Adipose tissue (tissue), 3 donors: Measurements from ENCODE around the gene MRPL10. TPM values are rescaled to one million over a fixed set of nuclear protein-coding genes. Genes with fewer than 3 reads are reported as not detected.

ENCODE experiments used
- H3K27ac ChIP-seq: one replicate; pipeline ENCODE4 v1.5.1; 2013; ENCODE audit warnings: low read depth, low read length
- WGBS, 3 donors: extraction: QIAGEN DNeasy Blood & Tissue Kit; methylation state at CpG; one replicate each; pipeline ENCODE4 v1.1.7; 2013; 5-methylcytosine and 5-hydroxymethylcytosine counted together
- polyA plus RNA-seq, 3 donors: library from polyadenylated mRNA; stranded (reverse); fragments of 200-250 nt; gene quantifications; one replicate each; pipeline ENCODE4 v1.2.3, GENCODE V29; 2013
- donor health status: healthy with polysubstance abuse.
- donor health status: Bipolar disorder and iron deficiency.
- donor health status: healthy.

MRPL10 gene
- polyA plus RNA-seq, 3 donors: 42.3 to 52.0 (median 44.2) TPM

GRCh38 chr17:47820033-47820789 lies 11.1 kb downstream of the MRPL10 start:
- 55 to 67% (median 57%) methylated on average over 12 of the region's 12 CpGs for WGBS, 3 donors
- H3K27ac ChIP-seq: no peak overlapping the region

DNA sequence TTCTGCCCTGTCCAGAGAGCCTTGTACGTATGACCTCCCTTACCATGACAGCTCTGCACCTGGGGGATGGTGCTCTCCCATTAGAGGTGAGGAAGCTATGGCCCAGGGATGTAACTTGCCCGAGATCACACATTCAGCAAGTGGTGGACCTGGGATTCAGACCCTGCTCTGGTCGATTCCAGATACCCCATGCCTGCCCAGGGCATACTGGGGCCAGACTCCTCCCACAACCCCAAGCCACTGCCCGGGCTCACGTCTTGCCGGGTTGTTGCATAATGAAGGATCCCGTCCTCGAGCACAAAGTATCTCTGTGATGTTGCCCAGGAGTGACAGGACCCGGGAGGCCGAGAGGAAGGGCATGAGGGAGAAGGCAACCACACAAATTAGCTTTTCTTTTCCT lies 11.9 kb downstream of the MRPL10 start:
- 69 to 83% (median 69%) methylated on average over 10 of the region's 10 CpGs for WGBS, 3 donors
- no peak overlapping the region for H3K27ac ChIP-seq

GRCh38 chr17:47818002-47818695 lies 13.2 kb downstream of the MRPL10 start:
- H3K27ac ChIP-seq: no peak overlapping the region
- WGBS, 3 donors: 90 to 92% (median 91%) methylated on average over 11 of the region's 11 CpGs

DNA sequence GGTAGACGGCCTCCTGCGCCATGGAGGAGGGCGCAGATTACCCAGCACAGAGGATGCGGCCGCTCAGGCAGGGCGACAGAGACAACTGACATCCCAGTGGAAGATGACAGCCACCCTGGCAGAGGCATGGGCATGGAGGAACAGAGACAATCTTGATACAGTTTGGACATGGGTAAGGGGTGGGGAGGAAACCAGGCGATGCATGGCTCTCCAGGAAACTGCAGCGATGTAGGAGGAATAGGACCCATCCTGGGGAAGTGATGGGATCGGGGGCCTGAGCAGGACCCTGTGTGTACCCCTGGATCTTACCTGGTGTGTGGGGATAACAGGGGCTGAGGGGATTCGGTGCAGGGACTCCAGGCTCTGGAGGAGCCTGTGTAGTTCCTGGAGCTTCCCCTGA lies 14.4 kb downstream of the MRPL10 start:
- H3K27ac ChIP-seq: no peak overlapping the region
- 96 to 97% (median 96%) methylated on average over 10 of the region's 10 CpGs for WGBS, 3 donors

DNA sequence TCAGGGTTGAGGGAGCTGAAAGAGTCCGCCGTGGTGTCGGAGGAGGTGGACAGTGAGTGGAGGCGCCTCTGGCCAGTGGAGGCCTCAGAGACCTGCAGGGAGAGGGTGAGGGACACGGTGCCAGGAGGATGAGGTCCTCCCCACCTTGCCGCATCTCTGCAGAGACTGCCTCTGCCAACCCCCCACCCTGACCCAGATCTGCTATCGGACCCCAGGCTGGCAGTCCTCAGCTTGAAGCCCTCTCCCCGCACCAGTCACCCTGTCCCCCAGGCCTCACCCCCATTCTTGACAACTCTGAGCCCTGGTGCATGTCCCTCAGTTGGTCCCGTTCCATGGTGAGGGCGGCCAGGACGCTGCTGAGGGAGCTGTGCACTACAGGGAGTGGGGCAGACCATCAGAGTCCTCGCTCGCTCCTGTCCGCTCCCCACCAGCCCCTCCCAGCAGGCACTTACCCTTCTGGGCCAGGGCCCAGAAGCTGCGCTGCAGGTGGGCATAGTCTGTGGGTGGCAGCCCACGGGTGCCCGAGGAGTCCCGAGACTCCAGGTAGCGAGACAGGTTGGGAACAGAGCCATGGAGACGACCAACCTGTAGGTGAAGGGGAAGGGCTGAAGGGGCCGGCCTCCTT lies 15.1 kb downstream of the MRPL10 start:
- 94 to 95% (median 94%) methylated on average over 21 of the region's 21 CpGs for WGBS, 3 donors
- H3K27ac ChIP-seq: no peak overlapping the region

- H3K27ac ChIP-seq: no peak overlapping the region
- WGBS, 3 donors: 92 to 93% (median 93%) methylated on average over 21 of the region's 21 CpGs
These were observed 16.0 kb downstream of the MRPL10 start for GRCh38 chr17:47815106-47815918.

DNA sequence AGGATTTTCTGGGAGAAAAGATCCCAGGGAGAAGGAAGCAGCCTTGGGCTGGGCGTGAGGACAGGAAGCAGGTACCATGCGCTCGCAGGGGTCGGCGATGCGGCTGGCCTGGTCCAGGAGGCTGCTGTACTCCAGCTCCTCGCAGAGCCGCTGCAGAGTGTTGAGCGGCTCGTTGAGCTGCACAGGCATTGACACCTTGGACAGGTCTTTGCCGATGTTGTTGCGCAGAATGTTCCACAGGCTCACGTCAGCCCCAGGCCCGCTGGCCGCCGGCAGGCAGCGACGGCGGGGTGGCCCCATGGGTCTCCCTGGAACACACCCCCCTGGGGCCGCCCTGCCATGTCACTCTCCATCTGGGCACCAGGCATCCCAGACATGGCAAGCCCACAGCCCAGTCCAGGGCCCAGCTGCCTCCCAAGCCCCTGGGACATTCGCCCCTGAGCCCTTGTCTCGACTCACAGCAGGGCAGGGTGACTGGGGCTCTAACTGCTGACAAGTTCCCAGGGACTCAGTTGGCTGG lies 17.8 kb downstream of the MRPL10 start:
- WGBS, 3 donors: 93 to 96% (median 95%) methylated on average over 22 of the region's 22 CpGs
- H3K27ac ChIP-seq: no peak overlapping the region

DNA sequence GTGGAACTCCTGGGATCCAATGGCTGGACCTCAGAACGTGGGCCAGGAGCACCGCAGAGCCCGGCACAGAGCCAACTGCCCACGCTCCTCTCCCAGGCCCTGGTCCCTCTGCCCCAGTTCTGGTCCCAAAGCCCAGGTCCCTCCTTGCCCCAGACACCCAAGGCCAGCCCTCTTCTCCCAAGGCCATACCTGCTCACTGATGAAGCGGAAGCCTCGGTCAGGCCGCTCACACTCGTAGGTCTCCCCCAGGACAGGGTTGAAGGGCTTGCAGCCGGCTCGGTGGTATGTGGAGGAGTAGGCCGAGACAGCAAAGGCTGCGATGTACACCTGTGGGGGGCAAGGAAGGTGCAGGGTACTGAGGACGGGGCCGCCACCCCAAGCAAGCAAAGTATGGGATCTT lies 18.3 kb downstream of the MRPL10 start:
- 88 to 96% (median 94%) methylated on average over 14 of the region's 14 CpGs for WGBS, 3 donors
- H3K27ac ChIP-seq: no peak overlapping the region

DNA sequence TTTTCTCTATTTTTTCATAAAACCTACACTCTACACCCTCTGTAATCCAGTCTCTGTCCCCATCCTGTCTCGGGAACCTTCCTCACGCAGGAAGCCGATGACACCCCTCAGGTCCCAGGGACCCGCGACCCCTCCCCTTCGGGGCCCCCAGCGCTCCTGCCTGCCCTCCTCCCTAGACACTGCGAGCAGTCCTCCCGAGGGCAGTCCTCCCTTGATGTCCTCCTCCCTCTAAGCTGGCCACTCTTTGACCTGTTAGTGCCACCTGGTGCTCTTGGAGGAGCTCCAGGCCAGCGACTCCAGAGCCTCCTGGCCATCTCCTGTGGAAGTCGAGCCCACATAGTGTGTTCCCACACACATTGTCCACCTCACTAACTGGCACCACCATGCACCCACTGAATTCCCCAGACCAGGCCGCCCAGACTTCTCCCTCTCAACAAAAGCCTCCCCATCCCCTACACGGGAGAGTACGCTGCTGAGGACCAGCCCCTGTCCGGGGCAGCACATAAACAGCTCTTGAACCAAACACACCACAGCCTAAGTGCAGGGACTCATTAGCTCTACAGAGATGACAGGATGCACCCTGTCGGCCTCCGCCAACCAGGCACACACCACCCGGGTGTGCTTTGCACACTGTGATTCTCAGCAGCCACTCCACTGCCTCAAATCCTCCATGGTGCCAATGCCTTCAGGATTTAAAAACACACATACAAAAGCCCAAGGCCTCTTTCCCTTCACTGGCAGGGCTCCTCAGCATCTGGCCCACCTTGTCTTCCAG lies 19.0 kb downstream of the MRPL10 start:
- WGBS, 3 donors: 73 to 88% (median 84%) methylated on average over 18 of the region's 18 CpGs

DNA sequence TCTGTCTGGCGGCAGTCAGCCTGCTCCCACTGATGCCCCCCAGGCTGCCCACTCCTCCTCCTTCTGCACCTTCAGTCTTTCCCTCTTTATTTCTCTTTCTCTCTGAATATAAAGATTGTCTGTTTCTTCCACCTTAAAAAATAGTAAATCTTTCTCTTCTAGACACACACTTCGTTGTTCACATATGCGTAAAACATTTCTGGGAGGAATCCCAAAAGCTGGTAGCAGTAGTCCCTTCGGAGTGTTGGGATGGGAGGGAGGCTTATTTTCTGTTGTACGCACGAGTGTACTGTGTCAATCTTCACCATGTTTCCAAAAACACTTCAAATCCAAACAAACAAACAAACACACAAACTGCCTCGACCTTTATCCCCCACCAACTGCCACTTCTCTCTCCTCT lies 19.6 kb downstream of the MRPL10 start:
- WGBS, 3 donors: 46 to 85% (median 71%) methylated on average over 7 of the region's 7 CpGs
- no peak overlapping the region for H3K27ac ChIP-seq

More for the DNA sequence above, 19.0 kb downstream of the MRPL10 start:
- H3K27ac ChIP-seq: no peak overlapping the region

- 33 to 74% (median 69%) methylated on average over 9 of the region's 9 CpGs for WGBS, 3 donors
- H3K27ac ChIP-seq: no peak overlapping the region
These were observed 20.3 kb downstream of the MRPL10 start for GRCh38 chr17:47810901-47811635.

DNA sequence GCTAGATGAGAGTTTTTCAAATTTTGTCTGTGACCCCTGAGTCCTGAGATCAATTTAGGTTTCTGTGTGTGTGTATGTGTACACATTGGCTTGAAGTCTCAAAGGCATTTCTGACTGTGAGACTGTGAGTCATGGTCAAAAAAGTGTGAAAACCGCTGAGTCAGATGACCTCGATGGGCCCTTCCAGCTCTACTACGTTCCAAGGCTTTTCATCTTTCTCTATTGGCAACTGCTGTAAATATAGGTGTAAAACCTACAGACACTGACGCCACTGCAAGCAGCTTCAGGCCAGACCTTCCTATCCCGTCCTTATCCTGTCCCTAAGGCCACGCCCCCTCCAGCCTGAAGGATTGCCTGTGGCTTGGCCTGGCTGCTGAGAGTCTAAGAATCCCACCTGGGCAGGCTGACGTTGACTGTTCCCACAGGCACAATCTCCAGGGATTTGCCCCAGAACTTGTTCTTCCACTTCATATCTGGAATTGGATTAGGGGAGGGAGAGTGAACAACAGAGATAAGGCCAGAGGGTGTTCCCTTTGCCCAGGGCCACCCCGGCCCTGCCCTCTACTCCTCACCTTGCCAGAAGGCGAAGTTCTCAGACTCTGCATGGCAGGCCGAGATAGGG lies 21.0 kb downstream of the MRPL10 start:
- 24 to 71% (median 66%) methylated on average over 10 of the region's 10 CpGs for WGBS, 3 donors
- H3K27ac ChIP-seq: no peak overlapping the region

DNA sequence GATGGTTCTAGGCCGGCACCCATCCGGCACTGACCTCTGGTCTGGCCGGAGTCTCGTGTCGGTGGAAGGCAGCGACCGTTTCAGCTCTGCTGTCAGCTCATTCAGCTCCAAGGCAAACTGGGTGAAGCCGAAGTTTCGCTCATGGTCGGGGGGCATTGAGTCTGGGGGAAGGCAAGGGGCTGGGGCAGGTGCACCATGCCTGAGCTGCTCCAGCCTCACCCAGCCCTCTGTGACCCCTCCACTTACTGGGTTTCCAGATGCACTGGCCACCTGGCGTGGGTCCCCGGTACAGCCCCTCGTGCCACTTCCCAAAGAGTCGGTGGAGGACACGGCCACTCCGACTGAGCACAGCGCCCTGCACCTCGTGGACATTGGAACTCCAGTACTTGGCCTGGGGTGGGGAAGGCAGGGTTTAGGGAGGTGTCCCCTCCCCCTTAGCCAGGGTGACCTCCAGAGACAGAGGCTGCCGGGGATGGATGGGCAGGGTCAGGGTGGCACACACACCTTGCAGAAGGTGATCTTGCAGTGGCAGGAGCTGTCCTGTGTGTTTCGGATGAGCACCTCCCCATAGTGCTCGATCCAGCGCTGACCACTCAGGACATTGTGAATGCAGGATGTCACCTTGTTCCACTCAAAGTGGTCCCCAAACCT lies 22.4 kb downstream of the MRPL10 start:
- no peak overlapping the region for H3K27ac ChIP-seq
- 88 to 95% (median 95%) methylated on average over 22 of the region's 22 CpGs for WGBS, 3 donors

DNA sequence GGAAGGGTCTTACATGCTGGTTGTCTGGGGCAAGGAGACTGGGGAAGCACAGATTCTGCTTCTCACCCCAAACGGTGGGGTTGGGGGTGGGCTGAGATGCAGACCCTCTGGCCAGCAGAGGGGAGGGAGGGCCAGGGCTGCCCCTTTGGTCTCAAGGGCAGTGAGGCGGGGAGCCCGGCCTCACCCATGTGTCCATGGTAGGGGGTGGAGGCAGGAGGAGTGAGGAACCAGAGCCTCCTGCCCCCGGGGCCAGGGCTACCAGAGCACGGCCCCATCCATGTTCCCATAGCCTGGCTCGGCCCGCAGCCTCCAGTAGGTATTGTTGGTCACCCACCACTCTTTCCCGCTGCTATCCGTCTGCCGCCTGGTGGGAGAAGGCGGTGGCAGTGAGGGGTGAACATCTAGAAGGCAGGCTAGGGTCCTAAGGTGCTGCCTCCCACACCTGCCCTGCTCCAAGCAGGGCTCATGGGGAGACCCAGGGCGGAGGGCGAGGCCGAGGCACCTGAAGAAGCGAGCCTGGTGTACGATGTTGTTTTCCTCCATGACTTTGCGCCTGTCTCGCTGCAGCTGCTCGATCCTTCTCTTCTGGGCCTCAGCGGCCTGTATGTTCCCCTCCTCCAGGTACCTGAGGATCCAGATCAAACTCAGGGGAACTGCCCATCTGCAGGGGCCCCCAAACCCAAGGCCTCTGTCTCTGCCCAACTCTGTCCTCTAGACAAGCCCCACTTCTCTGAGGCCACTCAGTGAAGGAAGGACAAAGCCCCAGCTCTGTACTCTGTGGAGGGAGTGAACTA lies 23.1 kb downstream of the MRPL10 start:
- no peak overlapping the region for H3K27ac ChIP-seq
- 88 to 95% (median 88%) methylated on average over 20 of the region's 20 CpGs for WGBS, 3 donors

DNA sequence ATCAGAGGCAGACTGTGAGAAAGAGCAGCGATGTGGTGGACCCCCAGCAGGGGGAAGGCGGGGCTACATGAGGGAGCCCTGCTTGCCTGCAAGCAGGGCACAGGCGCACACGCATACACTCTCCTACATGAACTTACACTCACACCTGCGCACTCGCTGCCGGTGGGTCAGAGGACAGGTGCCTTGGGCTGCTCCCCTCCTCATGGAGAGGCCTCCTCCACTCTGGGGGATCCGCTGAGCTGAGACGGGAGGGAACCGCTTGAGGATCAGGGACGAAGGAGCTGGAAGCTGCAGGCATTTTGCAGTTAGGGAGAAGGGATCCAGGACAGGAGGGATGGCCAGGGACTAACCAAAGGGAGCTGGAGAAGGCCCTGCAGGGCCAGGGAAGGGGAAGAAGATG lies 23.9 kb downstream of the MRPL10 start:
- WGBS, 3 donors: 87 to 96% (median 89%) methylated on average over 10 to 11 of the region's 11 CpGs
- no peak overlapping the region for H3K27ac ChIP-seq

DNA sequence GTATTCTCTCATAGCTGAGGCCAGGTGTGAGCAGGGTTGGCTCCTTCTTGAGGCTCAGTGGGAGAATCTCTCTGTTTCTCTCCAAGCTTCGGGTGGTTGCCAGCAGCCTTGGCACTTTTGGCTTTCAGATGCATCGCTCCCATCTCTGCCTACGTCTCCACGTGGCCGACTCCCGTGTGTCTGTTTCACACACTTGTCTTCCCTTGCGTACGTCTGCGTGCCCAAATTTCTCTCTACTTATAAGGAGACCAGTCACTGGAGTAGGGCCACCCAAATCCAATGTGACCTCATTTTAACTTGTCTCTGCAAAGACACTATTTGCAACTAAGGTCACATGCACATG lies 24.5 kb downstream of the MRPL10 start:
- 86 to 94% (median 91%) methylated on average over 9 of the region's 9 CpGs for WGBS, 3 donors
- no peak overlapping the region for H3K27ac ChIP-seq
